Esophagus mucosa (tissue), 1 donor: ENCODE data around the gene SFMBT1. TPM values are rescaled to one million over a fixed set of nuclear protein-coding genes. Genes with fewer than 3 reads are reported as not detected.

Experiments
- ATAC-seq: fragments of 200-7000 bp; cut with Tn5 transposase; one replicate; pipeline ENCODE4 v1.9.1; 2020
- total RNA-seq: library from RNA; stranded (reverse); gene quantifications from one replicate; pipeline ENCODE4 v1.2.4, GENCODE V29; 2023
- donor health status: DM: yes; HTN: yes; CAD: no.

SFMBT1 gene, protein sequence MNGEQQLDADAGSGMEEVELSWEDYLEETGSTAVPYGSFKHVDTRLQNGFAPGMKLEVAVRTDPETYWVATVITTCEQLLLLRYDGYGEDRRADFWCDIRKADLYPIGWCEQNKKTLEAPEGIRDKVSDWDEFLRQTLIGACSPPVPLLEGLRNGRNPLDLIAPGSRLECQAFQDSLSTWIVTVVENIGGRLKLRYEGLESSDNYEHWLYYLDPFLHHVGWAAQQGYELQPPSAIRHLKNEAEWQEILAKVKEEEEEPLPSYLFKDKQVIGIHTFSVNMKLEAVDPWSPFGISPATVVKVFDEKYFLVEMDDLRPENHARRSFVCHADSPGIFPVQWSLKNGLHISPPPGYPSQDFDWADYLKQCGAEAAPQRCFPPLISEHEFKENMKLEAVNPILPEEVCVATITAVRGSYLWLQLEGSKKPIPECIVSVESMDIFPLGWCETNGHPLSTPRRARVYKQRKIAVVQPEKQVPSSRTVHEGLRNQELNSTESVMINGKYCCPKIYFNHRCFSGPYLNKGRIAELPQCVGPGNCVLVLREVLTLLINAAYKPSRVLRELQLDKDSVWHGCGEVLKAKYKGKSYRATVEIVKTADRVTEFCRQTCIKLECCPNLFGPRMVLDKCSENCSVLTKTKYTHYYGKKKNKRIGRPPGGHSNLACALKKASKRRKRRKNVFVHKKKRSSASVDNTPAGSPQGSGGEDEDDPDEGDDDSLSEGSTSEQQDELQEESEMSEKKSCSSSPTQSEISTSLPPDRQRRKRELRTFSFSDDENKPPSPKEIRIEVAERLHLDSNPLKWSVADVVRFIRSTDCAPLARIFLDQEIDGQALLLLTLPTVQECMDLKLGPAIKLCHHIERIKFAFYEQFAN
- 5.8 TPM for total RNA-seq

DNA sequence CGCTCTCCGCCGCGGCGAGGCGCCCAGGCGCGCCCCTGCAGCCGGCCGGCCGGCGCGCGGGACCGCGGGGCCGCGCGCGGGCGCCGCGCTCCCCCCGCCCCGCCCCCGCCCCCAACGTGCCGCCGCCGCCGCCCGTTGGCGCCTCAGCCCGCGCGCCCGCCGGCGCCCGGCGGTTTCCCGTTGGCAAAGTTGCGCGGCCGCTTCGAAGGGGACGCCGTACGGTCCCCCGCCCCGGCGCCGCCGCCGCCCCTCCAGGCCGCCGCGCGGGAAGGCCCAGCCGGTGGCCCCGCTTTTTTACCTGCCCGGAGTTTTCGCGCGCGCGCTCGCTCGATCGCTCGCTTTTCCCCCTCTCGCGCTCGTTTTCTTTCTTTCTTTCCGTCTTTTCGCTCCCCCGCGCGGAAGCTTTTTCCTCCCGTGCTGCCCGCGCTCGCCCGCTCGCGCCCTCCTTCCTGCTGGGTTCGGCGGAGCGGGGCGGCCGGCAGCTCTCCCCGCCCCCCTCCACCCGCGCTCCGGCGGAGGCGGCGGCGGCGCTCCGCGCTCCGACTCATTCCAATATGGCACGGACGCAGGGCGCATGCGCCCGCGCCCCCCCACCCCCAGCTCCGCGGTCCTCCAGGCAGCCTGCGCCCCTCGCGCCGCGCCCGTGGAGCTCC, at the start of gene SFMBT1:
Gene SFMBT1, minus strand, starts transcription at position 556 of the 653 bp plus-strand sequence. CDS start 76,945 bp downstream, outside the sequence.
- ATAC-seq = peak; percentile 70

DNA sequence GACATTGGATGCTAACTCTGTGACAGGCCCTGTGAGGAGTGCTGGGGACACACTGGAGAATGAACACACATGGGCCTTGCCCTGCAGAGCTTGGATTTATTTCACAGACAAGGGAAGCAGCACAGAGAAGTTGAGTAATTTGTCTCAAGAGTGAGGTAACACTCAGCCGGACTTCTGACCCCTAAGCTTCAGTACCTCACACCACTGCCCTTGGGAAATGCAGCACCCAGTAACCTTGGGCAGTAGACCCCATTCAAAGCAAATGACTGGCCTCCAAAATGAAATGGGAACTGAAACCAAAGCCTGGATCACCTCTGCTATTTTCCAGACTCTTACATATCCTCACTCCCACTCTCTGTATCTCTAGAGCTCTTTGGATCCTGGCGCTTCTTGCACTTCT, 47.1 kb upstream of the SFMBT1 start:
- ATAC-seq = no peak

DNA sequence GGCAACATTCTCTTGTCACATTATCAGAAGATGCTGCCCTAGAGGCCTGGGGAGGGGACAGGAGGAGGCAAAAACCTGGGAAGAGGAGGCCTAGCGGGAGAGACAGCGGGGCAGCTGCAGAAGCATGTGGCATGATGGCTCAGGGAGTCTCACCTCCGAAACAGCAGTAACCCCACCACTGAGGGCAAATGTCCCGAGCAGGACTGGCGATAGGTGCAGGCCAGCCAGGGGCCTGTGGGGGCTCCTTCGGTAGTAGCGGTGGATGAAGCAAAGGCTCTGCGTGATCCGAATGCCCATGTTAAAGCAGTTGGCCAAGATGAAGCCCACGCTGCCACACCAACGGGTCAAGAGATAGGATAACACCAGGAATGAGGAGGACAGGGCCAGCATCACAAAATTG, 46.3 kb upstream of the SFMBT1 start:
- ATAC-seq = no peak

DNA sequence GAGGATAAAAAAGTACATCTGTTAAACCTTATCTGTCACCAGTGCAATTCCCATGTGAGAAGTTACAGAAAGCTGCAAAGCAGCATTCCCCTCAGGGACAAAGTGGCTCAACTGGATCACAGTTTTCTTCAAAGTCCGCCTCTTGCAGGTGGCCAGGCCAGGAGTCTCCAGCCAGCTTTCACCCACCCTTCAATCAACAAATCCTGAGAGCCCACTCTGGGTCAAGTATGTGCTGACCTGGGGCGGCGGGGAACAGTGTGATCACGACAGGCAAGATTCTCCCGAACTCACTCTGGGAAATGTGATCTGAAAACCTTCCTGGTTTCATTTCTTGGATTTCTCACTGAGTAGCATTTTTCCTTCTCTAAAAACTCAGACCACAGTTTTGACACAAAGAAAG, 45.1 kb upstream of the SFMBT1 start:
- no peak for ATAC-seq

DNA sequence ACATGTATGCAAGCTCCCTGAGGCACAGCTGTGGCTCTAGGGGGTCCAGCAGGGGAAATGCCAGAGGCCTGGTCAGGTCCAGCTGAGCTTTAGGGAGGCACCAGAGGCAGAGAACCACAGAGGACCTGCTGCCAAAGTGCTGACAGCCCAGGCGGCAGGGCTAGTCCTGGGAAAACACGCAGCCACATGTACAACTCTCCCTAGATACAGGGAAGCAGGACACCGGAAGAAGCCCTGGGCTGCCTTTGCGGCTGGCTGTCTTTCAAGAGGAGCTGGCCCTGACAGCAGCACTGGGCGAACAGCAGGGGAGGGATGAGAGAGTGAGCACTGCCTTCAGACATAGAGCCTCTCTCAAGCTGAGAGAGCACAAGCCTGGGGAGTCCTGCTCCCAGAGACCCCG, 43.6 kb upstream of the SFMBT1 start:
- peak; percentile 81 for ATAC-seq

DNA sequence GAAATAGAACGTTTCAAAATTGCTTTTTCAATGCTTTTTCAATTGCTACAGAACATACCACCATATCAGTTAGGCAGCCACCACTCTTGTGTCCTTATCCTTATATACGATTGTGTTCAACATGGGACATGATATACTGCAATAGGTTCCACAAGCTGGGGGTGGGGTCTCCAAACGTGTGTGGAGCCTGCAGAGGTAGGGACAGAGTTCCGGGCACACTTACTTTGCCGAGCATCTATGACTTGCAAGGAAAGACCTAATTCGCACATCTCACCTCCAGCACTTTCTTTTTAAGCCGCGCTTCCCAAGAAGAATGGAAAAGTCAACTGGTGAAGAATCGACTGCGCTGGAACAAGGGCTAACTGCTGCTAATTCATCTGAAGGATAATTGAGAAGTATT, 39.6 kb upstream of the SFMBT1 start:
- no peak for ATAC-seq

DNA sequence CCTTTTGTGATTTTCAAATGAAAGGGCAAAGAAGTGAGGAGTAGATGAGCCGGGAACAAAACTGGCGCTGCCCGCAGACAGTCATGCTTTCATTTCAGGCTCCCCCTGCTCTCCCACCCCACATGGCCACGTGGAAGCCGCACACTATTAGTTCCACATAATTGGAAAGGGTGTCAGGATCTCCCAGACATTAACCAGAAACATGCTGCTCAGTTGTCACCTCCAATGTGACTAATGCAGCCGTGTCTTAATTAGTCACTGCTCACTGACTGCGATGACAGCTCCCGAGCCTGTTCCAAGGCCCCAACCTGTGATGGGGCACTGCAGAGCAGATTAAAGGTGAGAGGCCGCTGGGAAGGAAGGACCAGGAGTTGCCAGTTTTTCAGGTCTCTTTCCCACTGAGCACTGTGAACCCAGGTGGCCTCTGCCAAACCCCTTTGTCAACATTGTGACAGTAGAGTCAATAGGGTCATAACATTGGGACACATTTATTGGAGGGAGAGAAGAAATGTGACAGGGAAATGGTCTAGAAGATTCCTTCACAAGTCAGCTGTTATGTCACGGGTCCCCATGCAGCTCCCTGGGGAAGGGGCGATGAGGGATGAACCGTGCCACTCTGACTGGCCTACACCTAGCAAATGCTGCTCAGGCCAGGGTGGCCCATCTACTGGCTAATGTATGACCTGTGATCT, 38.6 kb upstream of the SFMBT1 start:
- peak; percentile 91 for ATAC-seq

DNA sequence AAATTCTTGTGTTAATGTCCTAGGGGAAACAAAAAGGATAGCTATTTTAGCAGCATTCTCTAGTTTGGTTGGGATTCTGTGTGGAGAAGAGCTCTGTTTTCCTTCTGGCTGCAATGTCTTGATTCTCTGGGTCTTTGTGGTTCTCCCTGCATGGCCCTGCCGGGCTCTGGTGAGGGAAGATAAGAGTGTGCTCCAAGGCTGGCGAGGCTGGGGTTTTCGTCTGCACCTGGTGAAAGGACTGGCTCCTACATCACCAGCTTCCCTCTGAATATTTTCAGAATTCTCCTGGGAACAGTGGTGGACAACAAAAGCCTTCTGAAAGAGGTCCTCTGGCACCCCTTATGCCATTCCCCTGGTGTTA, 38.1 kb upstream of the SFMBT1 start:
- ATAC-seq = no peak

DNA sequence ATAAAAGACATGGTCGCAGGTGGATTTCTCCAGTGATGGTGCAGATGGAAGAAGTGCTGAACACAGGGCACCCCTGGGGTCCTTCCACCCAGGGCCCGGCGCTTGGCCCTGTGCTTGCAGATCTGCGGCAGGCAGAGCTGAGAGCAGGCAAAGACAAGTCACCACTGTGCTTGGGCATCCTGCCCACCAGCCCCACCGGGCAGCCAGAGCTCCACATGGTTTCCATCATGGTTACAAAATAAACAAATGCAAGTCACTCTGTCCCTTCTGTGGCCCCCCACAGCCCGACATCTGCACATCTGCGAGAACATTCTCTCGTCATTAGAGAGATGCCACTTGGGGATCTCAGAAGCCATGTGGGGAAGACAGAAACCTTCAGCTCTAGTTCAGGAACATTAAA, 37.6 kb upstream of the SFMBT1 start:
- no peak for ATAC-seq

DNA sequence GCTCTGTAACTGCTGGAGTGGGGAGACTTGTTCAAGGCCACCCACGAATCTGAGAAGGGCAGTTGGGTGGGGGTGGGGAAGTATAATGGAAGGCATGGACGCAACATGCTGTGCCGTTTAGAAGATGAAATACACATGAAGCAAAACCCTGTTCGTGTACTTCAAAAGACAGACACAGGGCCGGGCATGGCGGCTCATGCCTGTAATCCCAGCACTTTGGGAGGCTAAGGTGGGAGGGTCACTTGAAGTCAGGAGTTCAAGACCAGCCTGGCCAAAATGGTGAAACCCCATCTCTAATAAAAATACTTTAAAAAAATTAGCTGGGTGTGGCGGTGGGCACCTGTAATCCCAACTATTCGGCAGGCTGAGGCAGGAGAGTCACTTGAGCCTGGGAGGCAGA, 36.9 kb upstream of the SFMBT1 start:
- ATAC-seq = no peak

DNA sequence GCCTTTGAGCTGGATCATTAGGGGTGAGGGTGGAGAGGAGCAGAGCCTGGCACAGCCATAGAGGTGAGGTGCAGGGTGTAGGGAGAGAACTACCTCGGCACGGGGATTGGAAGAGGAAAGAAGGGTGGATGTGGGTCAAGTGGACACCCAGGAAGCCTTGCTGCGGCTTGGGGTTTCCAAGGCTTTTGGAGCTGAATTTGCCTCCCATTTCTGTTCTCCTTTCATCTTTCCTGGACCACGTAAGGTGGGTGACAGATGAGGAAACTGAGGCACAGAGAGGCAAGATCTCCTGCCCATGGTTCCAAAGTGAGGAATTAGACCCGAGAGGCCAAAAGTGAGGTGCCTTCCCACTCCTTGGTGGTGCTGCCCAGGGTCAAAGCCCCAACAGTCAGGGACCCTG, 35.4 kb upstream of the SFMBT1 start:
- no peak for ATAC-seq

DNA sequence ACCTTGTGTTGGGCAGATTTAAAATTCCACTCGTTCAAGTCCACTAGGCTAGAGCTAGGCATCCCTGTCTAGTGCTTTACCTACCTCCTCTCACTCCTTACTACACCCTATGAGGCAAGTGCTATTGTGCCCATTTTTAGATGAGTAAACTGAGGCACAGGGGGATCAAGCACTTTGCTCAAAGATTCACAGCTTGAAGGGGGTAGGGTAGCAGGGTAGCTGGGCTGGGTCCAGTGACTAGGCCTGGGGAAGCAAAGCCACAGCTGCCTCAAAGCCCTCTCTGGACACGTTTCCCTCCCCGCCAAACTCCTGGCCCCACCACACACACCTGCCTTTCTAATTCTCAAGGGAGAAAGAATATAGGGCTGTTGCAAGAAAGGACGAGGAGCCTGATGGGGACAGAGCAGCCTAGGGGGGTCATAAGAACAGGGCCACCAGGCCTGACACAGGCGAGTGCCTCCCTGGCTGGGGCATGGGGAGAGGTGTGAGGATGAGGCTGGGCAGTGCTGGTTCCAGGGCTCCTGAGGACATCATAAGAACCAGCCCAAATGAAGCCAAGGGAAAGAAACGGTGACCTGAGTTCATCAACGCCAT, 34.8 kb upstream of the SFMBT1 start:
- ATAC-seq = no peak

DNA sequence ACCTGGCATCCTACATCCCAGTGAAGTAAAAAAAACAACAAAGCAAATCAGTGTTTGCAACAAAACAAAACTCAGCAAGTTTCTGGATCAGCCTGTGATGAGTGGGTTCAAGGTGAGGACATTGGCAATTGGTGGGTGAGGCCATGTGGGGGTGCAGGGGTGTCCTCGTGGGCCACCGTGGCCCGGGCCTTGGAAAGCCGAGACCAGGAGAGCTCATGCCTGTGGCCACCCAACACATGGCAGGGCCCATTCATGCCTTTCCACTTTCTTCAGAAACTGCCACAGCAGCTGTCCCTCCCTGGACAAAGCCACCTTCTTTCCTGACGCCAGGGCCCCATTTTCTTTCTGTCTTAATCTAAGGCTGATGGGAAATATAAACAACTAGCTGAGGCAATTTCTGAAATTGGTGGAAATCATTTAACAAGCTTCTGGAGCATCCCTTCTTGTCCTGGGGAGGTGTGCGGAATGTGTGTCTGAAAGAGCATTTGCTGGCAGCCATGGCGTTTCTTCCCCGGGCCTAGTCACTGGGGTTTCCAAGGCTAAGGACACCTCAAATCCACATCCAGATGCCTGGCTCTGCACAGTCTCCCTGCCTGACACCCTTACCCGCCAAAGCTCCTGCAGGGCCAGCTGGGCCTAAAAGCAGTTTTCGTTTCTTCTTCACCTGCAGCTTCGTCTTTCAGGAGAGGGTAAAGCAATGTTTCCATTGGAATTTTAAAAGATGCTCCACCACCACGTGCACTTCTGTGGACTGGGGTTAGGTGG, 34.1 kb upstream of the SFMBT1 start:
- ATAC-seq = no peak

DNA sequence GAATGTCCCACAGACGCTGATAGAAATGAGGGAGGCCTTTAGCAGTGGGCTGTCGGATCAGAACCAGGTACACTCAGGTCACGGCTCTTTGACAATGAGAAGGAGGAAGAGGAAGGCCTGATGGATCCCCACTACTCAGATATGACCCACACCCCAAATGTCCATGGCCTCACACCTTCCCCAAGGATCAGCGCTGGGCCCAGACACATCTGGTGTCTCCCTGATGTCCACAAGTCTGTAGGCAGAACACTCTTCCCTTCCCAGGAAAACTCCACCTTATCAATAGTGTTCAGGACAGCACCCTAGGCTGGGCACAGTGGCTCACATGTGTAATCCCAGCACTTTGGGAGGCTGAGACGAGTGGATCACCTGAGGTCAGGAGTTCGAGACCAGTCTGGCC, 33.3 kb upstream of the SFMBT1 start:
- ATAC-seq = no peak

DNA sequence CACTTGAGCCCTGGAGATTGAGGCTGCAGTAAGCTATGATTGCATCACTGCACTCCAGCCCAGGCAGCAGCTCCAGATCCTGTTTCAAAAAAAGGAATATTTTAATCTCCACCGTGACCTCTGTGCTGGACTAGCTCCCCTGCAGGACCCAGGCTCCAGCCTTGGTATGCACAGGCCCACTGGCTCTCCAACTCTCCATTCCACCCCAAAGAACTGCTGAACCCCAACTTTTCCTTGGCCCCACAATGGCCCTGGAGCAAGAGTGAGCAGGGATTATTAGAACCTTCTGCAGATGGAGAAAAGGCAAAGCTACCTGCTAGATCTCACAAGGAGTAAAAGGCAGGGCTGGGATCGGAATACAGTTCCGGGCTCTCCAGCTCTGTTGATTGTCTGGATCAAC, 32.8 kb upstream of the SFMBT1 start:
- ATAC-seq = no peak

DNA sequence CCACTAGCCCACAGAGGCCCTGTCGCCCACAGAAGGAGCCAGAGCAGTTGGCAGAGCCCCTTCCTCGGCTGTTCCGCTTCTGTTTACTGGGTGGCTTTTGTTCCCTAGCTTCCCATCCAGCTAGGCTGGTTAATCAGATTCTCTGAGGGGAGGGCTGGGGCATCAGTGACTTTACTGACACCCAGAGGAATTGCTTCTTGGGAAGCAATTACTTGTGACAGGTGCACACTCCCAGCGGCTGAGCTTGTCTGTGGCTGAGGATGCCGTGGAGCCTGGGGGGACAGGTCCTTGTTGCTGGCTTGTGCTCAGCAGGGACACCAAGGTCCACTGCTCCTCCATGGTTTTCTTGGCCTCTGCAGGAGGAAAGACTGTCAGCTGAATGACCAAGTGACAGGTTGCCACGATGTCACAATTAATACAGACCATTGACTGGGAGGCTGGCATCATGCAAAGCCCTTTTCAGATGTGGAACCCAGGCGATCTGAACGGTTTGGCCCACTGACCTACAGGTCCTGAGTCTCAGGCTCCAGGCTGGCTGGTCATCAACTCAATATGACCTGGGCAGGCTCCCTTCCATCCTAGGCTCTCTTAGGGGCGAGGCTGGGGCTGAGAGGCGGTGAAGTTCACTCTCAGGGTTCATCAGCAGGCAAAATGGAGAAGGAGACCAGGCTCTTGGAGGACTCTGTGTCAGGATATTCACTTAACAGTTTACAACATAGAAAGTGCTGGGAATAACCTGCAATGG, 31.8 kb upstream of the SFMBT1 start:
- ATAC-seq = no peak

DNA sequence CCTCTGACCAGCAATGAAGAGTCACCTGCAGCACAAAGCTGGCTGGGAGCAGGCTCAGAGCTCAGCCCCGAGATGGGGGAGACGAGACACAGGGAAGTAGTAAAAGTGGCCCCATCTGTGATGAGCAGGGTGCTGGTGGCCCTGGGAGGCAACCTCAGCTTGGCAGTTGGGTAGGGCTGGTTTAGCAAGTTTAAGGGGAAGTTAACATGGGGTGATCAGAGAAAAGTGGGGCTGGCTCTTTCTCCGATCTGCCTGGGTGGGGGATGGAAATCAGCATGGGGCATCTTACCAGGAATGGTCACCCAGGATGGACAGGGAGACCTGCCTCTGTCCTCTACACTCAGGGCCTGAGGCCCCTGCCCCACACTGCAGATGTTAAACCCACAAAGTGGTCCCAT, 29.9 kb upstream of the SFMBT1 start:
- no peak for ATAC-seq

DNA sequence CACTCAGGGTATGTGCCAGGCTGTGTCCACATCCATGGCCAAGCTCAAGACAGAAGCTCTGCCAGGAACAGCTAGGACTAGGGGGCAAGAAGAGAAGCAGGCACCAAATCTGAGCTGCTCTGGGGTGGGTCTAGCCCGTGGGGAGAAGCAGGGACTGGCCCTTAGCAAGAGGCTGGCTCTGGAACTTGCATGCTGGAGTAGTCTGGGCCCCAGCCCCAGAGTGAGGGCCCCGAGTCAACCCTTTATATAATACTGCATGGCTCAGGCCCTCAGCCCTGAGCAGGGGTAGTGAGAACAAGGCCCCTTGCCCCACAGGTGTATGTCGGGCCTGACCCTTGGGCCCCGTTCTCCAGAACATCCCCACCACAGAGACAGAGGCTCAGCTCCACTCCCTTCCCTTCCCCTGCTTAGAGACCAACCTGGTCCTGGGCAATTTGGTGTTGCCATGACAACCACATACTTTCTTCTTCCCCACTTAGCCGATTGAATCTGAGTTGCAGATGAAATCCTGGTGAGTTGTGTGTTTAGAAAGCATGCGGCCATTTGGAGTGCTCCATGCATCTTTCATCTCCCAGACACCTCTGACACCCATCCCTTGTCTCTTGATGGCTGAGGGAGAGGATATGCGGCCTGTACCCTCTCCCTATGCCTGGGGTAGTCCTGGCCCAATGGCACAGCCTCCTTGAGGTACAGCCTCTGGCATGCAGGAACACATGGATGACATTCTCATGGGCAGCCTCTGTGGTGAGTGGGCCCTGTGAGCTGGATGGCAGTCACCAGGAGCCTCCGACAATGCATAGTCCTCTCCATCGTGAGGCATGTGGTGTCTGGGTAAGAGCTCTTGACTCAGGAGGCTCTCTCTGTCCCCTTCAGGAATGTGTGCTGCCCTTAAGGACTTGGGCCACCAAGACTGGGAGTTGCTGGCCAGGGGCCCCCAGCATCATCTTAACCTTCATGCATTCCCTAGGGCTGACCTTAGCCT, 29.2 kb upstream of the SFMBT1 start:
- ATAC-seq = no peak

DNA sequence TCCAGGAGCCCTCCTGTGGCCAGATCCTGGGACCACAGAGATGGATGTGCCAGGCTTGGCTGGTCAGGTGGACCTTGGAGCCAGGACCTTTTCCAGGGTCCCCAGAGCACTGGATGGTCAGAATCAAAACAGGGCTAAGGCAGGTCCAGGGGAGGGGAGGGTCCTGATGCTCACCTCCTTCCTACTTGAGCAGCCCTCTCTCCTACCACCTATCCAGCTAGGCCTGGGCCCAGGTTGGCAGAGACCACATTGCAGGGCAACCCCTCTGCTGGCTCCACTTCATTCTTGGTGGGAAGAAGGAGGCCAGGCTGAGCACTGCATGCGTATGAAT, 28.5 kb upstream of the SFMBT1 start:
- ATAC-seq = no peak
